Mesendoderm (in vitro differentiated cells): ENCODE data around the gene XRCC5.
"Not testable (repeated sequence)": the region's sequence is repeated elsewhere in the genome, so short reads cannot be mapped to it uniquely, and the experiment has no call there.

Source experiments
- DNase-seq: peaks from one replicate; pipeline ENCODE4 v3.0.0; 2013
- H2AK5ac ChIP-seq: 2 replicates; pipeline ENCODE4 v1.6.1; 2013; ENCODE audit warnings: low read length, inconsistent platforms
- H2BK120ac ChIP-seq: 2 replicates; pipeline ENCODE4 v1.6.1; 2013; ENCODE audit warnings: low read depth, mild to moderate bottlenecking, low read length, moderate library complexity, mixed read lengths
- H2BK15ac ChIP-seq: replicated peaks from 2 replicates; pipeline ENCODE4 v1.6.1; 2013; ENCODE audit warnings: low read depth, mild to moderate bottlenecking, moderate library complexity
- H2BK5ac ChIP-seq: 2 replicates; pipeline ENCODE4 v1.6.1; 2013; ENCODE audit warnings: low read length, inconsistent platforms
- H3K18ac ChIP-seq: 2 replicates; pipeline ENCODE4 v1.6.1; 2013; ENCODE audit warnings: mild to moderate bottlenecking, low read length, mixed read lengths
- H3K23ac ChIP-seq: one replicate; pipeline ENCODE4 v1.6.1; 2013; ENCODE audit warnings: low read length
- H3K27ac ChIP-seq: 2 replicates; pipeline ENCODE4 v1.5.1; 2013; ENCODE audit warnings: low read depth, mild to moderate bottlenecking, inconsistent platforms, low read length, moderate library complexity
- H3K27me3 ChIP-seq: 2 replicates; pipeline ENCODE4 v1.6.1; 2013; ENCODE audit warnings: low read length, control low read depth, mild to moderate bottlenecking, inconsistent platforms; ENCODE audit not compliant: insufficient read depth, poor library complexity
- H3K36me3 ChIP-seq: 2 replicates; pipeline ENCODE4 v1.6.1; 2013; ENCODE audit warnings: low read length, inconsistent platforms; ENCODE audit not compliant: control insufficient read depth, insufficient read depth
- H3K4ac ChIP-seq: one replicate; pipeline ENCODE4 v1.6.1; 2013; ENCODE audit warnings: low read depth, mild to moderate bottlenecking, low read length, moderate library complexity
- H3K4me1 ChIP-seq: 2 replicates; pipeline ENCODE4 v1.6.1; 2013; ENCODE audit warnings: low read depth, low read length, inconsistent platforms; ENCODE audit not compliant: control insufficient read depth
- H3K4me2 ChIP-seq: 2 replicates; pipeline ENCODE4 v1.6.1; 2013; ENCODE audit warnings: low read length
- H3K4me3 ChIP-seq: 2 replicates; pipeline ENCODE4 v1.5.1; 2013; ENCODE audit warnings: mild to moderate bottlenecking, low read length
- H3K56ac ChIP-seq: one replicate; pipeline ENCODE4 v1.6.1; 2013; ENCODE audit warnings: low read length
- H3K79me1 ChIP-seq: 2 replicates; pipeline ENCODE4 v1.6.1; 2013; ENCODE audit warnings: low read length, inconsistent platforms
- H3K79me2 ChIP-seq: 2 replicates; pipeline ENCODE4 v1.6.1; 2013; ENCODE audit warnings: mild to moderate bottlenecking, low read length; ENCODE audit not compliant: control insufficient read depth, insufficient read depth
- H3K9ac ChIP-seq: 2 replicates; pipeline ENCODE4 v1.6.1; 2013; ENCODE audit warnings: low read length, inconsistent platforms
- H4K5ac ChIP-seq: one replicate; pipeline ENCODE4 v1.6.1; 2013; ENCODE audit warnings: low read length
- H4K8ac ChIP-seq: one replicate; pipeline ENCODE4 v1.6.1; 2013; ENCODE audit warnings: low read depth, mild to moderate bottlenecking, control low read depth, low read length, moderate library complexity
- WGBS: extraction: QIAGEN DNeasy Blood & Tissue Kit; methylation state at CpG from one replicate; pipeline ENCODE4 v1.1.7; 2013; ENCODE audit warnings: low lambda C conversion rate, missing lambda C conversion rate; ENCODE audit not compliant: insufficient coverage; ENCODE audit errors: extremely low coverage; 5-methylcytosine and 5-hydroxymethylcytosine counted together

XRCC5 gene

DNA sequence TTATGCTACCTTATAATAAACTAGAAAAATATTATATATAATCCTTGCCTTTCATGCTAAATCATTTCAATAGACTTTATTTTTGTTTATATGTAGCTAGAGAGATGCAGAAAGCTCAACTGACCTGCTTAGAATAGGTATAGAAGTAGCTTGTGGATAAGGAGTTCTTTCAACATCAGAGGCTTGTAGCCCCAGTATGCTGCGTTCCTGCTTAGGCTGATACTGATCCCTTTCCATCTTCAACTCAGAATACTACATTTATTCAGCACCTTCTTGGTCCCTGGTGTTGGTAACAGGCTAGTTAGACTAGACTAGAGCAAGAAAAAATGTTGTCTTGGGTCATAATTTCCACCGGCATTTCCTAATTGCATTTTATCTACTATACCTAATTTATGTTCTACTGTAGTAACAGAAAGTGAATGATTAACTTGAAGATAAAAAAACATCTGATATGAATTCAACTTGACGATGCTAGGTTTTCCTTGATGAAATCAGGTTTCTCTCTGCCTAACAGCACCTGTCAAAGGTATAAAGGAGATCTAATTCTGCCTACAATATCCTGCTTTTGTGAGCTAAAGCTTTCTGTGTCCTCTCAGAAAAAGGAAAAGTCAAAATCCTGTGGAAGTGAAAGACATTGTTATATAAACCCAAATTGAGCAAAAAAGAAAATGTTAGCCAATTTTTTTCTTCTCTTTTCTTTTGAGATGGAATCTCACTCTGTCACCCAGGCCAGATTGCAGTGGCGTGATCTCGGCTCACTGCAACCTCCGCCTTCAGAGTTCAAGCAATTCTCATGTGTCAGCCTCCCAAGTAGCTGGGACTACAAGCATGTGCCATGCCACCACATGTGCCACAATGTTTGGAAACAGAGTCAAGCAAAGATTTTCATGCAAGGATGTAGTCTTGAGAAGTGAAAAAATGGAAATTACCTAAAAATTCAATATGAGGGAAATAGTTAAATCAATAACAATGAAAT lies 33.4 kb upstream of the XRCC5 start:
- Histone ChIP-seq H2BK120ac (no peak overlapping the region), H2BK5ac (no peak overlapping the region), H3K4me2 (no peak overlapping the region), H4K8ac (no peak overlapping the region), H3K79me2 (no peaks in the 10 kb centered on the region), H3K4me3 (no peak overlapping the region), H3K4me1 (no peaks in the 10 kb centered on the region), H3K18ac (no peak overlapping the region), H3K56ac (no peak overlapping the region), H3K9ac (no peak overlapping the region), H3K27ac (no peak overlapping the region), H4K5ac (no peak overlapping the region), H2AK5ac (no peak overlapping the region), H3K79me1 (peaks cover 1% of the 10 kb centered on the region), H2BK15ac (no peak overlapping the region), H3K4ac (no peak overlapping the region), H3K36me3 (no peaks in the 10 kb centered on the region), H3K27me3 (no peaks in the 10 kb centered on the region), H3K23ac (no peak overlapping the region)
- WGBS: no CpG with 5 or more reads among the region's 6 CpGs
- no peak for DNase-seq

GRCh38 chr2:216078776-216079175 lies 30.4 kb upstream of the XRCC5 start:
- Histone ChIP-seq H3K79me1 (peaks cover 1% of the 10 kb centered on the region), H3K4me2 (no peak overlapping the region), H2BK5ac (no peak overlapping the region), H4K8ac (no peak overlapping the region), H3K23ac (no peak overlapping the region), H4K5ac (no peak overlapping the region), H2BK120ac (no peak overlapping the region), H3K9ac (no peak overlapping the region), H3K56ac (no peak overlapping the region), H3K79me2 (no peaks in the 10 kb centered on the region), H3K27ac (no peak overlapping the region), H3K4me1 (peaks cover 7% of the 10 kb centered on the region), H3K4me3 (no peak overlapping the region), H3K18ac (no peak overlapping the region), H3K27me3 (no peaks in the 10 kb centered on the region), H3K4ac (no peak overlapping the region), H2BK15ac (no peak overlapping the region), H3K36me3 (no peaks in the 10 kb centered on the region), H2AK5ac (no peak overlapping the region)
- WGBS: no CpG with 5 or more reads among the region's 1 CpG
- no peak for DNase-seq

GRCh38 chr2:216080048-216080447 lies 29.1 kb upstream of the XRCC5 start:
- not testable (repeated sequence) for H3K79me1 ChIP-seq, H3K56ac ChIP-seq, DNase-seq, H3K36me3 ChIP-seq, H4K8ac ChIP-seq, H4K5ac ChIP-seq, H2AK5ac ChIP-seq, H3K4me2 ChIP-seq, H3K79me2 ChIP-seq, H2BK15ac ChIP-seq, H3K4me3 ChIP-seq, H3K9ac ChIP-seq, H3K18ac ChIP-seq, H3K23ac ChIP-seq, H2BK120ac ChIP-seq, H2BK5ac ChIP-seq, H3K27ac ChIP-seq, H3K27me3 ChIP-seq, H3K4ac ChIP-seq
- peaks cover 11% of the 10 kb centered on the region for H3K4me1 ChIP-seq
- no CpG with 5 or more reads among the region's 10 CpGs for WGBS

DNA sequence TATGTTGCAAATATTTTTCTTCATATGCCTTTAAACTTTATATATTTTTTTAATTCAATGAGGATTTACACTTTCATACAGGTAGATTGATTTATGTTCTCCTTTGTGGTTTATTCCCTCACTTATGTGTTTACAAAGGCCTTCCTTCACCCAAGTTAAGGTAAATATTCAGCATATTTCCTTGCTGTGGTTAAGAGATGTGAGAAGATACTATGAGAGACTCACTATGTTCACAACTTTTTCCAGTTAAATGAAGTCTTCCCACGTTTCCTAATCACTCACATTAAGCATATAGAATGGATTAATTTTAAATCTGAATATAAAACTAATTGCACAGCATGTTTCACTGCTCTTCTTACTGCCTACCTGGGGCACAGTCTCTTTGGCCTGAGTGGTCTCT lies 28.1 kb upstream of the XRCC5 start:
- Histone ChIP-seq H4K5ac (no peak overlapping the region), H3K36me3 (no peaks in the 10 kb centered on the region), H4K8ac (no peak overlapping the region), H2BK120ac (no peak overlapping the region), H3K4ac (no peak overlapping the region), H3K23ac (peak overlapping the region; percentile 99), H3K4me1 (peaks cover 11% of the 10 kb centered on the region), H3K4me3 (peak overlapping the region; percentile 91), H2AK5ac (no peak overlapping the region), H3K4me2 (peak overlapping the region; percentile 98), H3K56ac (peak overlapping the region; percentile 98), H3K79me1 (peaks cover 1% of the 10 kb centered on the region), H3K27ac (no peak overlapping the region), H2BK5ac (no peak overlapping the region), H2BK15ac (no peak overlapping the region), H3K79me2 (no peaks in the 10 kb centered on the region), H3K9ac (peak overlapping the region; percentile 95), H3K18ac (peak overlapping the region; percentile 52), H3K27me3 (no peaks in the 10 kb centered on the region)
- DNase-seq: no peak
- WGBS: no CpG with 5 or more reads among the region's 1 CpG

- Histone ChIP-seq H4K5ac (no peak within 1 kb of the TSS), H3K23ac (peak within 1 kb of the TSS; percentile 99), H3K56ac (peak within 1 kb of the TSS; percentile 98), H2BK5ac (peak within 1 kb of the TSS; percentile 59), H3K27ac (no peak within 1 kb of the TSS), H2AK5ac (no peak within 1 kb of the TSS), H2BK120ac (no peak within 1 kb of the TSS), H3K18ac (peak within 1 kb of the TSS; percentile 52), H3K4me1 (peaks cover 11% of the 10 kb centered on the region), H3K79me2 (no peaks in the 10 kb centered on the region), H3K4ac (peak within 1 kb of the TSS; percentile 65), H4K8ac (no peak within 1 kb of the TSS), H3K27me3 (no peaks in the 10 kb centered on the region), H3K4me2 (peak within 1 kb of the TSS; percentile 98), H3K4me3 (peak within 1 kb of the TSS; percentile 91), H3K9ac (peak within 1 kb of the TSS; percentile 95), H3K36me3 (no peaks in the 10 kb centered on the region), H3K79me1 (peaks cover 1% of the 10 kb centered on the region), H2BK15ac (no peak within 1 kb of the TSS)
- no CpG with 5 or more reads among the region's 44 CpGs for WGBS
- peak; percentile 90 for DNase-seq
Observed at GRCh38 chr2:216081487-216082116, 27.5 kb upstream of the XRCC5 start, which contains the start of the genes PECR and TMEM169. PECR (minus strand) TSS chr2:216081809; CDS start chr2:216081741, 68 bp downstream. TMEM169 (plus strand) TSS chr2:216081919; CDS start chr2:216095964, 14,045 bp downstream.
